Mesendoderm (in vitro differentiated cells): ENCODE measurements around the gene COA7.

ENCODE experiments used
- DNase-seq: peaks from one replicate; pipeline ENCODE4 v3.0.0; 2013
- H2AK5ac ChIP-seq: 2 replicates; pipeline ENCODE4 v1.6.1; 2013; ENCODE audit warnings: low read length, inconsistent platforms
- H2BK120ac ChIP-seq: 2 replicates; pipeline ENCODE4 v1.6.1; 2013; ENCODE audit warnings: low read depth, mild to moderate bottlenecking, low read length, moderate library complexity, mixed read lengths
- H2BK15ac ChIP-seq: replicated peaks from 2 replicates; pipeline ENCODE4 v1.6.1; 2013; ENCODE audit warnings: low read depth, mild to moderate bottlenecking, moderate library complexity
- H2BK5ac ChIP-seq: 2 replicates; pipeline ENCODE4 v1.6.1; 2013; ENCODE audit warnings: low read length, inconsistent platforms
- H3K18ac ChIP-seq: 2 replicates; pipeline ENCODE4 v1.6.1; 2013; ENCODE audit warnings: mild to moderate bottlenecking, low read length, mixed read lengths
- H3K23ac ChIP-seq: one replicate; pipeline ENCODE4 v1.6.1; 2013; ENCODE audit warnings: low read length
- H3K27ac ChIP-seq: 2 replicates; pipeline ENCODE4 v1.5.1; 2013; ENCODE audit warnings: low read depth, mild to moderate bottlenecking, inconsistent platforms, low read length, moderate library complexity
- H3K27me3 ChIP-seq: 2 replicates; pipeline ENCODE4 v1.6.1; 2013; ENCODE audit warnings: low read length, control low read depth, mild to moderate bottlenecking, inconsistent platforms; ENCODE audit not compliant: insufficient read depth, poor library complexity
- H3K36me3 ChIP-seq: 2 replicates; pipeline ENCODE4 v1.6.1; 2013; ENCODE audit warnings: low read length, inconsistent platforms; ENCODE audit not compliant: control insufficient read depth, insufficient read depth
- H3K4ac ChIP-seq: one replicate; pipeline ENCODE4 v1.6.1; 2013; ENCODE audit warnings: low read depth, mild to moderate bottlenecking, low read length, moderate library complexity
- H3K4me1 ChIP-seq: 2 replicates; pipeline ENCODE4 v1.6.1; 2013; ENCODE audit warnings: low read depth, low read length, inconsistent platforms; ENCODE audit not compliant: control insufficient read depth
- H3K4me2 ChIP-seq: 2 replicates; pipeline ENCODE4 v1.6.1; 2013; ENCODE audit warnings: low read length
- H3K4me3 ChIP-seq: 2 replicates; pipeline ENCODE4 v1.5.1; 2013; ENCODE audit warnings: mild to moderate bottlenecking, low read length
- H3K56ac ChIP-seq: one replicate; pipeline ENCODE4 v1.6.1; 2013; ENCODE audit warnings: low read length
- H3K79me1 ChIP-seq: 2 replicates; pipeline ENCODE4 v1.6.1; 2013; ENCODE audit warnings: low read length, inconsistent platforms
- H3K79me2 ChIP-seq: 2 replicates; pipeline ENCODE4 v1.6.1; 2013; ENCODE audit warnings: mild to moderate bottlenecking, low read length; ENCODE audit not compliant: control insufficient read depth, insufficient read depth
- H3K9ac ChIP-seq: 2 replicates; pipeline ENCODE4 v1.6.1; 2013; ENCODE audit warnings: low read length, inconsistent platforms
- H4K5ac ChIP-seq: one replicate; pipeline ENCODE4 v1.6.1; 2013; ENCODE audit warnings: low read length
- H4K8ac ChIP-seq: one replicate; pipeline ENCODE4 v1.6.1; 2013; ENCODE audit warnings: low read depth, mild to moderate bottlenecking, control low read depth, low read length, moderate library complexity
- WGBS: extraction: QIAGEN DNeasy Blood & Tissue Kit; methylation state at CpG from one replicate; pipeline ENCODE4 v1.1.7; 2013; ENCODE audit warnings: low lambda C conversion rate, missing lambda C conversion rate; ENCODE audit not compliant: insufficient coverage; ENCODE audit errors: extremely low coverage; 5-methylcytosine and 5-hydroxymethylcytosine counted together

COA7 gene

GRCh38 chr1:52645261-52645660 is 52.9 kb downstream of the COA7 start:
- Histone ChIP-seq H2AK5ac (no peak overlapping the region), H3K36me3 (no peaks in the 10 kb centered on the region), H2BK120ac (no peak overlapping the region), H3K4ac (no peak overlapping the region), H3K4me3 (no peak overlapping the region), H3K9ac (no peak overlapping the region), H3K23ac (no peak overlapping the region), H2BK5ac (no peak overlapping the region), H2BK15ac (no peak overlapping the region), H3K79me2 (no peaks in the 10 kb centered on the region), H3K18ac (no peak overlapping the region), H3K4me1 (no peaks in the 10 kb centered on the region), H3K79me1 (no peaks in the 10 kb centered on the region), H4K8ac (no peak overlapping the region), H3K56ac (no peak overlapping the region), H3K27ac (no peak overlapping the region), H3K4me2 (no peak overlapping the region), H4K5ac (no peak overlapping the region), H3K27me3 (no peaks in the 10 kb centered on the region)
- no peak for DNase-seq
- WGBS, result no CpG with 5 or more reads among the region's 6 CpGs

- H3K27ac ChIP-seq, result no peak overlapping the region
- H2AK5ac ChIP-seq, result no peak overlapping the region
- H2BK15ac ChIP-seq, result no peak overlapping the region
- no peaks in the 10 kb centered on the region for H3K36me3 ChIP-seq
- no peak overlapping the region for H3K18ac ChIP-seq
- H4K5ac ChIP-seq, result no peak overlapping the region
- H2BK120ac ChIP-seq, result no peak overlapping the region
- H3K56ac ChIP-seq, result no peak overlapping the region
- no peak overlapping the region for H3K4me3 ChIP-seq
- H3K4me2 ChIP-seq, result no peak overlapping the region
- no CpG with 5 or more reads among the region's 4 CpGs for WGBS
- DNase-seq, result no peak
- H3K79me2 ChIP-seq, result no peaks in the 10 kb centered on the region
- H3K79me1 ChIP-seq, result no peaks in the 10 kb centered on the region
- H3K4me1 ChIP-seq, result peaks cover 16% of the 10 kb centered on the region
- no peak overlapping the region for H4K8ac ChIP-seq
- H3K4ac ChIP-seq, result no peak overlapping the region
- no peak overlapping the region for H3K23ac ChIP-seq
- no peaks in the 10 kb centered on the region for H3K27me3 ChIP-seq
- H2BK5ac ChIP-seq, result no peak overlapping the region
- no peak overlapping the region for H3K9ac ChIP-seq
Measured at GRCh38 chr1:52641307-52641706, 56.8 kb downstream of the COA7 start.

GRCh38 chr1:52640697-52641096 is 57.5 kb downstream of the COA7 start:
- no peak overlapping the region for H4K5ac ChIP-seq
- H2AK5ac ChIP-seq, result no peak overlapping the region
- no peaks in the 10 kb centered on the region for H3K79me2 ChIP-seq
- no peaks in the 10 kb centered on the region for H3K36me3 ChIP-seq
- H3K9ac ChIP-seq, result no peak overlapping the region
- H3K4me2 ChIP-seq, result no peak overlapping the region
- H2BK120ac ChIP-seq, result no peak overlapping the region
- WGBS, result no CpG with 5 or more reads among the region's 6 CpGs
- H3K4me1 ChIP-seq, result peaks cover 16% of the 10 kb centered on the region
- H2BK5ac ChIP-seq, result no peak overlapping the region
- no peak overlapping the region for H2BK15ac ChIP-seq
- H3K23ac ChIP-seq, result no peak overlapping the region
- H3K4ac ChIP-seq, result no peak overlapping the region
- H4K8ac ChIP-seq, result no peak overlapping the region
- no peak overlapping the region for H3K56ac ChIP-seq
- no peak overlapping the region for H3K18ac ChIP-seq
- DNase-seq, result peak; percentile 33
- no peaks in the 10 kb centered on the region for H3K79me1 ChIP-seq
- H3K4me3 ChIP-seq, result no peak overlapping the region
- no peaks in the 10 kb centered on the region for H3K27me3 ChIP-seq
- H3K27ac ChIP-seq, result no peak overlapping the region

- WGBS, result no CpG with 5 or more reads among the region's 4 CpGs
- Histone ChIP-seq H3K23ac (no peak overlapping the region), H3K79me2 (no peaks in the 10 kb centered on the region), H4K5ac (peak overlapping the region; percentile 7), H3K4me2 (no peak overlapping the region), H3K4me3 (no peak overlapping the region), H3K79me1 (no peaks in the 10 kb centered on the region), H3K56ac (peak overlapping the region; percentile 77), H2BK120ac (no peak overlapping the region), H3K4ac (peak overlapping the region; percentile 22), H2AK5ac (no peak overlapping the region), H3K9ac (peak overlapping the region; percentile 49), H3K18ac (no peak overlapping the region), H3K27ac (peak overlapping the region; percentile 46), H3K4me1 (peaks cover 16% of the 10 kb centered on the region), H3K27me3 (peaks cover 7% of the 10 kb centered on the region), H2BK5ac (peak overlapping the region; percentile 90), H2BK15ac (no peak overlapping the region), H4K8ac (no peak overlapping the region), H3K36me3 (no peaks in the 10 kb centered on the region)
- DNase-seq, result peak; percentile 64
Measured at GRCh38 chr1:52637946-52638345, 60.2 kb downstream of the COA7 start.

GRCh38 chr1:52636721-52637695 is 61.1 kb downstream of the COA7 start:
- Histone ChIP-seq H4K8ac (no peak overlapping the region), H3K79me2 (no peaks in the 10 kb centered on the region), H3K4me3 (no peak overlapping the region), H3K18ac (peak overlapping the region; percentile 78), H2BK5ac (peak overlapping the region; percentile 85), H3K4me2 (no peak overlapping the region), H3K27me3 (peaks cover 10% of the 10 kb centered on the region), H3K36me3 (no peaks in the 10 kb centered on the region), H3K27ac (peak overlapping the region; percentile 73), H2AK5ac (peak overlapping the region; percentile 13), H4K5ac (peak overlapping the region; percentile 97), H3K56ac (peak overlapping the region; percentile 79), H2BK15ac (no peak overlapping the region), H3K79me1 (no peaks in the 10 kb centered on the region), H3K4ac (peak overlapping the region; percentile 87), H3K23ac (peak overlapping the region; percentile 10), H3K4me1 (peaks cover 22% of the 10 kb centered on the region), H2BK120ac (peak overlapping the region; percentile 92), H3K9ac (peak overlapping the region; percentile 37)
- peak; percentile 90 for DNase-seq
- WGBS, result no CpG with 5 or more reads among the region's 11 CpGs
